Activated CD8-positive, alpha-beta memory T cell treated with anti-CD3 and anti-CD28 coated beads for 36 hours (primary cell): ENCODE measurements around the gene ADAMTSL2. TPM values are rescaled to one million over a fixed set of nuclear protein-coding genes. Genes with fewer than 3 reads are reported as not detected.

Experiments
- CTCF ChIA-PET: fragments of 350-600 bp; sonication (Branson Sonifier 250); formaldehyde crosslinking; loops from one replicate; lab custom pipeline; 2021; ENCODE audit warnings: antibody characterized with exemption; lab: Charles Lee
- POLR2A ChIA-PET: fragments of 350-600 bp; sonication (Branson Sonifier 250); formaldehyde crosslinking; loops from one replicate; lab custom pipeline; 2021; ENCODE audit warnings: antibody characterized with exemption; lab: Charles Lee
- total RNA-seq, 2 experiments: library from RNA; stranded (reverse); gene quantifications; one replicate each; pipeline ENCODE4 v1.2.3, GENCODE V29; 2021

ADAMTSL2 gene
- total RNA-seq, 2 experiments from 2014 or later = 0.04 TPM; not detected in 1

GRCh38 chr9:133578524-133579441 is 44.3 kb downstream of the ADAMTSL2 start:
- CTCF ChIA-PET = no interaction called here
- POLR2A ChIA-PET = no interaction called here

- POLR2A ChIA-PET = no interaction called here
Measured at GRCh38 chr9:133579601-133580418, 45.3 kb downstream of the ADAMTSL2 start.

GRCh38 chr9:133580419-133580738 is 45.9 kb downstream of the ADAMTSL2 start:
- ChIA-PET CTCF (no interaction called here), POLR2A (no interaction called here)

More at GRCh38 chr9:133579601-133580418, 45.3 kb downstream of the ADAMTSL2 start:
- CTCF ChIA-PET = no interaction called here

GRCh38 chr9:133581011-133581410 is 46.5 kb downstream of the ADAMTSL2 start:
- ChIA-PET CTCF (no interaction called here), POLR2A (no interaction called here)

GRCh38 chr9:133581513-133582343 is 47.2 kb downstream of the ADAMTSL2 start:
- POLR2A ChIA-PET = no interaction called here
- CTCF ChIA-PET = no interaction called here

- CTCF ChIA-PET = no interaction called here
- POLR2A ChIA-PET = no interaction called here
Measured at GRCh38 chr9:133582501-133583045, 48.1 kb downstream of the ADAMTSL2 start.

GRCh38 chr9:133583111-133583510 is 48.6 kb downstream of the ADAMTSL2 start:
- POLR2A ChIA-PET = no interaction called here

GRCh38 chr9:133583586-133583985 is 49.1 kb downstream of the ADAMTSL2 start:
- POLR2A ChIA-PET = no interaction called here

More at GRCh38 chr9:133583111-133583510, 48.6 kb downstream of the ADAMTSL2 start:
- CTCF ChIA-PET = no interaction called here

GRCh38 chr9:133584167-133584558 is 49.7 kb downstream of the ADAMTSL2 start:
- CTCF ChIA-PET = no interaction called here
- POLR2A ChIA-PET = no interaction called here

More at GRCh38 chr9:133583586-133583985, 49.1 kb downstream of the ADAMTSL2 start:
- CTCF ChIA-PET = no interaction called here

GRCh38 chr9:133584559-133585476 is 50.3 kb downstream of the ADAMTSL2 start:
- CTCF ChIA-PET = no interaction called here
- POLR2A ChIA-PET = no interaction called here

GRCh38 chr9:133585481-133586351 is 51.2 kb downstream of the ADAMTSL2 start:
- POLR2A ChIA-PET = no interaction called here

GRCh38 chr9:133587051-133587450 is 52.5 kb downstream of the ADAMTSL2 start:
- ChIA-PET POLR2A (interaction anchor here (0.5 kb wide), 1 partner anchor 1207 kb away, joined by 3 read pairs; no protein-coding TSS in a partner anchor), CTCF (no interaction called here)

More at GRCh38 chr9:133585481-133586351, 51.2 kb downstream of the ADAMTSL2 start:
- CTCF ChIA-PET = no interaction called here

- ChIA-PET CTCF (no interaction called here), POLR2A (no interaction called here)
Measured at GRCh38 chr9:133587466-133587865, 53.0 kb downstream of the ADAMTSL2 start.

- CTCF ChIA-PET = interaction anchor here (0.6 to 1.4 kb wide), 3 partner anchors 16 to 1670 kb away, joined by 3 to 5 read pairs (median 4); no protein-coding TSS in a partner anchor
- POLR2A ChIA-PET = no interaction called here
Measured at GRCh38 chr9:133589454-133590227, 55.1 kb downstream of the ADAMTSL2 start.

GRCh38 chr9:133590231-133590855 is 55.8 kb downstream of the ADAMTSL2 start:
- CTCF ChIA-PET = interaction anchor here (0.6 to 1.4 kb wide), 3 partner anchors 15 to 1670 kb away, joined by 3 to 5 read pairs (median 4); no protein-coding TSS in a partner anchor
- POLR2A ChIA-PET = no interaction called here
